LoVo (cell line): ENCODE data around the gene DOCK9.
"Not testable (repeated sequence)": the region's sequence is repeated elsewhere in the genome, so short reads cannot be mapped to it uniquely, and the experiment has no call there.

Experiments
- DNase-seq: peaks from one replicate; pipeline ENCODE4 v3.0.0-alpha.2; 2016; ENCODE audit warnings: low spot score

Gene DOCK9

DNA sequence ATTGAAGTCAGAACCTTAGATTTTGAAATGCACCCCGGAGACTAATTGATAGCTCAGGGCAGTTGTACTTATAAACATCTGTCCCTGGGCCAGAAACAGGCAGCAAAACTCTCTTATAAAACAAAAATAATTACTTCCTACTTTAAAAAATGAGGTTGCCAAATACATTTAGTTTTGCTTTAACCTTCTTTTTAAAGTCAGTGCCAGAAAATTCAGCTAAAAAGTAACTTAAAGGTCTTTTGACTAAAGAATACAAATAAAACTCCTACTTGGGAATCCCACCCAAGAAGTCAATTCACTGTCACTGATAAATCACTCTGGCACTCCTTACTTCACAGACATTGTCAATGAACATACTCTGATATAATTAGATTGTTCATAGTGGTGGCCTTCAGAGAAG is 60.7 kb downstream of the DOCK9 start:
- DNase-seq: no peak

DNA sequence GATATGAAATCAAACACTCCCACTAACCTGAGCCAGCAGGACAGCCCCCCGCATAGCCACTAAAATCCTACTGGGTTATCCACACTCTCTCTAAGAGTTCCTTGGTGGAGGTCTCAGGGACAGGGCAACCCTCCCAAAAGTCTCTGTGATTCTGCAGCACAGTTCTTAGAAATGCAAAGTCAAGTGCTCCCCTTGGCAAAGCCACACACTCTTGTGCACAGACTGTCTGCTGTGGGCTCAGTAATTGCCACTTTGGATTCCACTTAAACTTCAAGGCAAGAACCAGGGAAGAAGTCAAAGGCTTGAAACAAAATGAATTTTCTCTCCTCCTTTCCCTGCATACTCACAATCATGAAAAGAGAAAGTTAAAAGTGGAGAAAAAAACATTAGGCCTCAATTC is 61.5 kb downstream of the DOCK9 start:
- no peak for DNase-seq

DNA sequence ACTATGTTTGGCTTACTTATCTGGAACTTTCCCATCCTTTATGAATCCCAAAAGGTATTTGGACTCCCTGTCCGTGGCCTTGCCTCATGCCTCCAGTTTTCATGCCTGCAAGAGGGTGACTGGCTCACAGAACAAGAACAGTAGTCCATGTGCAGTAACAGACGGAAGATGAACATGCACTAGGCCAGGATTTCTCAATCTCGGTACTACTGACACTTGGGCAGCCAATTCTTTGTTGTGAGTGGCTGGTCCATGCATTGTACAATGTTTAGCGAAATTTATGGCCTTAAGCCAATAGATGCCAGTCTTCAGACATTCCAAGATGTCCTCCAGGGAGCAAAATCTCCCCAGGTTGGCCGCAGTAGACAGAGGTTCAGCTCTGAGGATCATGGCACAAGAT is 61.9 kb downstream of the DOCK9 start:
- DNase-seq: no peak

DNA sequence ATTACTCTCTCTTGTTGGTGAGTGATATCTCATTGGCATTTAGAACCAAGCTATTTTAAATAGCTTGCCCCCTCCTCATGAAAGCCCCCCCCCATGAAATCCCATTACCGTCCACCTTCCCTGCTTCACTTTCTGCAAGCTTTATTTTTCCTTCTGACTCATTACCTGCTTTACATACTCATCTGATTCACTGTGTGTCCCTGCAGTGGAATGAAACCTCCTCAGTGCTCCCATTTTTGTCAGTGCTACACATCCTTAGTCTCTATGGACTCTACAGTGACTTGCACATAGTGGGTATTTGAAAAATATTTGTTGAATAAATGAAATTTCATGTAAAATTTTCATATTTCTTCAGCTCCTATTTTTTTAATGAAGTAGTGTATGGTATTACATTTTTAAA is 62.3 kb downstream of the DOCK9 start:
- DNase-seq: no peak

DNA sequence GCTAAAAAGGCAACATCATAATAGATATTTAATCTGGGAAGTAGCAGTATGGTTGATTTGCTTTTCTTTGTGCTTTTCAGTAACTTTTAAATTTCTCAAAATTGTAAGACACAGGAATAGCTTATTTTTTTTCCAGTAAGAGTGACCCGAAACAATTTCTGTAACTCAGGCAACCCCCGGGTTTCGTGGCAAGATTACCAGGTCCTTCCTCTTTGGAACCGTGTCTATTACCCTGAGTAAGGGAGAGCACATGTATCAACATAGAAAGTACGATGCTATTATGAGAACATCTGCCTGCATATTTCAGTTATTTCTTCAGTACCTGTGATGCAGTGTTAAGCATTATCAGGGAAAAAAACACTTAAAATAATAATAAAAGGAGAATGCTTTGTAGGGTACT is 64.1 kb downstream of the DOCK9 start:
- no peak for DNase-seq

DNA sequence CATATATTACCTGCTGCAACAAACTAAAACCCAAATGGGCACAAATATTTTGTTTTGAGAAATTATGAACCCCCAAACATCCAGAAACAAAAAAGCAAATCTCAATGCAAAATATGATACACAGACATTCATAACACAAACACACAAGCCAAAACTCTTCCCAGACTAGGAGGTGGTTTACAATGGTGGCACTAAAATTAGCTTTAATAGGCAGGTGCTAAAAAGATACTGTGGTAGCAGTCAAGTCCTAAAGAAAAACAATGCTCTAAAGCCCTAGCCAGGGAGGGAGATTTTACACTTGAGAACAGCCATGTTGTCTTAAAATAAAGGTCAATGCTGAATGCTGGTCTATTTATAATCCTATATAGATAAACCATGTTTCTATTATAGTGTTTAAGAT is 65.0 kb downstream of the DOCK9 start:
- DNase-seq: no peak

DNA sequence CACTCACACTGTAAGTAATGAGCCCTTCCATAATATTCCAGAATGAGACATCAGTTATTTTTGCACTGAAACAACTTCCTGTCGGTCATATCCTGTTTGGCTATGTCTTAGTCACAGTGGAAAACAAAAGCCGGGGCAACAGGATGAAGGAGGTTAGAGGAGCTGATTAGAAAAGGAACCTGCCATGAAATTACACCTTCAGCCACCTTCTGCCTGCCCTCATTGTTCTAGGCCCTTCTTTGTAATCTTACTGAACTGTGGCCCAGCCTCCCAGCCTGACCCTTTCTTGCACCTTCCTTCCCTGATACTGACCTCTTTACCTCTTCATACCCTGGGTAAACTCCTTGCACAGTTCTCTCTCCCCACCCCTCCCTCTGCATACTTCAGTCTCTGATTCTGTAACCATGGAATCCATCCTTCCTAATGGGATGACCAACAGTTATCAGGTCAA is 67.3 kb downstream of the DOCK9 start:
- no peak for DNase-seq

DNA sequence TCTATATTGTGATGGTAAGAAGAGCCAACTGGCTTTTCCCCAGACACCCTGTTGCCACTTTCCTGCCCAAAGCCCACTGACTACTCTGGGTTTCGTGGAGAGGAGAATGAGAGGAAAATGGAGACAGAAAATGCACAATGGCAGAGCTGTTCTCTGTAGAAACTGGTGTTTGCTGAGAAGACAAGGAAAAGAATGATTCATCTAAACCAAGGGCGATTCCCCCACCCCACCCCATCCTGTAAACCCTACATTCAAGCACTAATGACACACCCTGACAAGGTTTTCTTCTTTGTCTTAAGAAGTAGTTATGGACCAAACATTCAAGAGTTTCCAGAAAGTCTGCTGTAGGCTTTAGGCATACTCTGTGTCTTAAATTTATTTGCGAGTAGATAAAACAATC is 68.8 kb downstream of the DOCK9 start:
- no peak for DNase-seq

DNA sequence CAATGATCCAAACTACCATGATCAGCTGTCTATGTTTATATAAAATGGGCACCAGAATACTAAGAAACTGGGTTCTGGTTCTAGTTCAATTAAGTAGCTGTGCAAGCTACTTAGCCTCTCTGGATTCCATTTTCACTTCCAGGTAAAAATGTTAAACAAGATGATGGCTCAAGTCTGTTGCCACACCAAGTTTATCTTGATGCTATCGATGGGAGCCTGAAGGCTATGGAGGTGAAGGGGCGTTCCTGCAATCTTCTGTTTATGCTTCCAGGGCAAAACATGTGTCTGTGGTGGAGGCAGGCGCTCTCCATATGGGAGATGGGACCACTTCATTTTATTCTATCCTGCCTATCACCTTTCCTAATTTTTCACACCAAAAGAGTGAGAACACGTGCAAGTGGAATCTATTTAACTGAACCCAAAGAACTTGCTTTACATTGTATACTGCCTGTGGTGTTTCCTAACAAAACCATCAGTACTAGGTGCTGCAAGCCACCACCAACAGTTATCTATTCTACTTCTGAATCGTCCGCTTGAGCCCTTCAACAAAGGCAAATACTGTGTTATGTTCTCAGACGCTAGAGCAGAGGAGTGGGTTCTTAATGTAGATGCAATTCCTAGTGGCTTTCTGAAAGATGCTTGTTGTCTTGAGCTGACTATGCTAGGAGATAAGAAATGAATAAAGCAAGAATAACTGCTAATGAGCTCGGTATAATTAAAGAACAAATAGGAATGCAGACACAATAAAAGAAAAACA is 70.9 kb downstream of the DOCK9 start:
- DNase-seq: no peak

DNA sequence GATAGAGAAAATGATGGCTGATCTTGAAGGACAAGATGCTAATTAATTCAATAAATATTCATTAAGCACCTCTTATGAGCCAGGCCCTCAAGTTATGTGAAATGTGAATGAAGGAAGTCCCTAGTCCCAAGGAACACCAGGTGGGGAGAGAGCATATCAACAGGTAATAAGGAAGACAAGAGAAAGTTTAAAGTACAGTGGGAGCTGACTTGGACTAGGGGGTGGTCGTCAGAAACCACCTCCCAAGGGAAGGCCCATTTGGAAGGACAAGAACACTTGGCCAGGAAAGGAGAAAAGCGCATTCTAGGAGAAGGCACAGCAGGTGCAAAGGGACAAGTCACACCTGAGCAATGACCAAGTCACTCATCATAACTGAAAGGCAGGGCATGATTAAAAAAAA is 72.7 kb downstream of the DOCK9 start:
- DNase-seq: no peak

DNA sequence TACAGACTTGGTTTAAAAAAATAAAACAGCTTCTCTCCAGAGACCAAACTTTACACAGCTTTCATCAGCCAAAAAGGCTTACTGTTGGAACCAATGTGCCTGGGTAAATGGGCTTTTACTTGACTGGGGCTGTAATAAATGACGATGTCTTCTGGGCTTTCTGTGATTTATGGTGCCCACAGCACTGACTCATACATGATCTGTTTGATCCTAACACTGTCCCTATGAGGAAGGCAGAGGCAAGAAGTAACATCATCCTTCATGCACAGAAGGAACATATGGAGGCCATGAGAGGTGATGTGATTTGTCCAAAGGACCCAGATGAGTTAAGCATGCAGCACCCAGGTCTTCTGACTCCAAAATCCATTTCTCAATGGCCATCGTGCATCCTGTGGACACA is 77.4 kb downstream of the DOCK9 start:
- DNase-seq: no peak

DNA sequence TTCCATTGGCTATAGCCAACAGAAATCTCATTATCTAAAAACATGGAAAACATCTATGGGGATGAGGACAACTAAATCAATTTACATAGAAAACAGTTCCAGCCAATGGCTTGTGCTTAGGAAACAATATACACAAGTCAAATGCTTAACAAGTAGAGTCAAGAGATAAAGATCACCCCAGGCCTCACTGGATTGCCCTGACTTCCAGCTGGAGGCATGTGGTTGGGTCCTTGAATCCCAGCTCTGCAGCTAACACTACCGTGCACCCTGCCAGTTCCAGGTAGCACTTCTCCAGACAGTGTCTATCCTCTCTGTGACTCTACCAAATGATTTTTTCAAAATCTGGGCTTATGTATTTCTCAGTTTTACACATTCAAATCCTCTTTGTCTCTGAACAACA is 80.2 kb downstream of the DOCK9 start:
- no peak for DNase-seq

DNA sequence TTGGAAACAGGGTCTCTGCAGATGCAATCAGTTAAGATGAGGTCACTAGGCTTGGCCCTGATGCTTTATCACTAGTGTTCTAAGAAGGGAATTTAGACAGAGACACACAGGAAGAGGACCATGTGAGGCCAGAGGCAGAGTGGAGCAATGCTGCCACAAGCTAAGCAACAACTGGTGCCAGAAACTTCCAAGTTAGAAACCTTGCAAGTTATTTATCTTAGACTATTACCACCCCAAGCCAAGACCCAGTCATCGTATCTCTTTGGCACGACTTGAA is 81.1 kb downstream of the DOCK9 start:
- DNase-seq: no peak

DNA sequence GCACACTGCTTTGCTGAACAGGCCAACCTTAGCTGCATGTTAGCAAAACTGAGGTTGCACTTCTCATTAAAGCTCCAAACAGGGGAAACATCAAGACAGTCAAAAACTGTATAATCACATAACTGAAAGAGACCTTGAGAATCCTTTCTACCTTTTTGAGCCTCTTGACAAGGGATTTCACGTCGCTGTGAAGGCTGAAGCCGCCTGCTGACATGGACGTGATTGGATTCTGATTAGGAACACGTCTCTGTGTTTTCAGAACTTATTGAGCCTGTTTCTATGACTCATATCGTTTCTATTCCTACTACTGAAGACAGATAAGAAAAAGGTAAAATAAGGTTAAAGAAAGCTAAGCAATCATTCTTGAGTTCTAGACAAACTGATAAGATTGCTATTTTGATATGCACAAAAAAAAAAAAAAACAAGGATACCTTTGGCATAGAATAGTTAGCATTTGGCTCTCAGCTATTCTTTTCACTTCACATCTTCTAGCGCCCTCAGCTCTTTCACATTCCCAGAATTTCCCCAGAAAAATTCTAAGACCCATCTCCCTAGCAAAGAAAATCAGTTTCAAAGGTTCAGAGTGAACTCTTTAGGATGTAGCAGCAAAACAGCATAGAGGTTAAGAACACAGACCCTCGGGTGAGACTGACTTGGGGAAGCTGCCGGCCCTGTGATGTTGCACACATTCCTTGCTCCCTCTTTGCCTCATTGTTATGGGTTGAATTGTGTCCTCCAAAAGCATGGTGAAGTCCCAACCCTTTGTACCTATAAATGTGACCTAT is 81.6 kb downstream of the DOCK9 start:
- DNase-seq: no peak

DNA sequence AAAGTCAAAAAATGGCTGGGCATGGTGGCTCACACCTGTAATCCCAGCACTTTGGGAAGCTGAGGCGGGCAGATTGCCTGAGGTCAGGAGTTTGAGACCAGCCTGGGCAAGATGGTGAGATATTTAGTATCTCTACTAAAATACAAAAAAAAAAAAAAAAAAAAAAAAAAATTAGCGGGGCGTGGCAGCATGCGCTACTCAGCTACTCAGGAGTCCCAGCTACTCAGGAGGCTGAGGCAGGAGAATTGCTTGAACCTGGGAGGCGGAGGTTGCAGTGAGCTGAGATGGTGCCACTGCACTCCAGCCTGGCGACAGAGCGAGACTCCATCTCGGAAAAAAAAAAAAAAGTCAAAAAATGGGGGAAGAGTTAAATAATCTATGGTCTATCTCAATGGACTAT is 83.0 kb downstream of the DOCK9 start:
- not testable (repeated sequence) for DNase-seq

DNA sequence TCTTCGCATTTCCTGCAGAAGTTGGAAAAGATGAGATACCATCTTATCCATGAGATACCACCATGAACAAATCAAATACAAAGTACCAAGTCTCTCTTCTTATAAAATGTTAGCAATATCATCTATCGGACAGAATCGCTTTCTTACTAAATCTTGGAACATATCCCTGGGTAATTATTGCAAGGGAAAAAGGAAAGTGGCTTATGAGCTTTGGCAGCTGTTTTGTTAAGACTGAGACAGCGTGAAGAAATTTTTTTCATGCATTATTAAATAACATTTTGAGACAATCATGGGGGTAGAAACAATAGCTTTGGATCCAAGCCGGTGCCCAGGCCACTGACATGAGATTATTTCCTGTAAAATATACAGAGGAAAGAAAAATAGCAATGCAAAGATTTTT is 84.5 kb downstream of the DOCK9 start:
- no peak for DNase-seq

DNA sequence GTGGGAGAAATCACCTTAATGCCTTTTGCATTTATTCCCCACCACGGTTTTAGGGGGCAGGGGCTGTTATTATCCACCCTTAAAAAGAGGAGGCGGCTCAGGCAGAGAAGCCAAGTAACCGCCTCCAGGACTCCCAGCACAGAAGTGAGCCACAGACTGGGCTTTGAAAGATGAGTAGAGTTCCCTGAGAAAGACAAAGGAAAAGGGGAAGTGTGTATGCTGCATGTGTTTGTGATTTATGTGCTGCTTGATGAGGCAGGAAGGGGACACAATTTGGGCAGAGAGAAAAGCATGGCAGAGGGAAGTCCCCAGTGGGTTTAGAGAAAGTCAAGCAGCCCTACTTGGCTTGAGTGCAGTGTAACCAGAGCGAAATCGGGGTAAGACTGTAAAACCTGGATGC is 85.0 kb downstream of the DOCK9 start:
- no peak for DNase-seq

DNA sequence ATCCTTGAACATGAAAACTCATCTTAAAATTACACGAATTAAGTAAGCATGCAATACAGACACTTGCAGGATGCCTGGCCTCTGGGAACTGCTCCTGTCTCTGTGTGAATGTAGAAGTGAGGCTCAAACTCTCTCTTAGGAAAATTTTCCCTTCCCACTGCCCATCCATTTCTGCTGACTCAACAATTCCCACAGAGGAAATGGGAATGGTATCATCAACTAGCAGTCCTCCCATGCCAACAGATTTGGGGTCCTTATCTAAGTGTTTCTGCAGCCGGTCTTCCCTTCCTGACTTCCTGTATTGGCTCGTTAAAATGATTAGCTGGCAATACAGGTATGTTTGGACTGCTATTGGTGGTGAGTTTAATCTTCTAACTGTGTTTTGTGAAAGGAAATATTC is 85.8 kb downstream of the DOCK9 start:
- no peak for DNase-seq

DNA sequence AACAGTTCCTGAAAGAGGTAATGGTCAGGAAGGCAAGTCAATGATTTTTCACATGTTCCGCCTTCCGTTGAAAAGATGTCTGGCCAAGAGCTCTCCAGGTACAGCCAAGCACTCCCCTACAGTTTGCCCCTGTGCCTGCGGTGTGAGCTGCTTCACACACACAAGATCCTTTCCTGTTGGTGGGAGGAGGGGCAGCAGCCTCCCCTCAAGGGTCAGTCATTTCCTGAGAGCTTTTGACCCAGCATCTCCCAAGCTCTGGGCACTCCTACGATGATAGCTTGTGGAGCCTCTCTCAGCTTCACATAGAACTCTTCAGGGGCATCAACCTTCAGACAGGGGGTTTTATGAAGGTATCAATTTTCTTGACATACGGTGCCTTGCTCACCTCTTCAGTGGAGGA is 86.9 kb downstream of the DOCK9 start:
- DNase-seq: no peak

DNA sequence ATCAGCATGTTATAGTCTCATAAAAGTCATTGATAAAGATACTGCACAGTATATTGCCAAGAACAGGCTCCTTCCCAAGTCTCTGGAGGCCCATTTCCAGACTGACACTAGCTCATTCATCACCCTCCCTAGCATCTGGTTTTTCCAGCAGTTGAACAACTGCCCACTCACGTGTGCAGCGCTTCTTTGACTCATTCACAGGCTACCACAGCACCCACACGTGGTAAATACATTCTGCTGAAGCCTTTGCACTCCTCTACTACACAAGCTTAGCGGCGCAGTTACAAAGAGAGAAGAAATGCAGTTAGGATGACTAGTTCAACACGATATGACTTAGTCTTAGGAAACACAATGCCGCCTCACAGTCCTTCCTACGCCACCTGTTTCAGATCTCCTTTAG is 87.7 kb downstream of the DOCK9 start:
- no peak for DNase-seq

DNA sequence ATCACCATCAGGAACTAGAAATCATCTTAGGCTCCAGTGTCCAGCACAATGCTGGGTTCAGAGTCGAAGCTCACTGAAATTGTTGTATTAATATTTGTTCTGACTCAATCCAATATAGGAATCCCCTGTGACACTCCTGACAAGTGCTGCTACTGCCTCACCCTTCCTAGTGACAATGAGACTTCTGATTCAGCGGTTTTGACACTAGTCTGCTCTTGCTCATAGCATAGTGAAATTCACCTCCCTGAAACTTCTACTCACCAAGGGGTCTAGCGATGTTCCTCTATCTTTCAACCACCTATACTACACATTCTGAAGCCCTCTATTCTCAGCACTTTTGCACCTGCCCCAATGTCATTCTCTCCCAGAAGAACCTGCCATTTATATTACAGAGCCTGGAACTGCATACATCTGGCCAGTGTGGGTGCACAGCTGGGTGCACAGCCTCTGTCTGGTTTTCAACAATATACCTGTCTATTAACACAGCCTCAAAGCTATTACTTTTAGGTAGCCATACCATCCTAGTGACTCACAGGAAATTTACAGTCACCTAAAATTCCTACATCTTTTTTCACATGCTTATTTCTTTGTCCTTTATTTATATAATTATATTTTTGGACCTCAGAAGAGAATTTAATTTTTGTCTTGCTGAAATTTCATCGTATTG is 88.3 kb downstream of the DOCK9 start:
- DNase-seq: no peak

DNA sequence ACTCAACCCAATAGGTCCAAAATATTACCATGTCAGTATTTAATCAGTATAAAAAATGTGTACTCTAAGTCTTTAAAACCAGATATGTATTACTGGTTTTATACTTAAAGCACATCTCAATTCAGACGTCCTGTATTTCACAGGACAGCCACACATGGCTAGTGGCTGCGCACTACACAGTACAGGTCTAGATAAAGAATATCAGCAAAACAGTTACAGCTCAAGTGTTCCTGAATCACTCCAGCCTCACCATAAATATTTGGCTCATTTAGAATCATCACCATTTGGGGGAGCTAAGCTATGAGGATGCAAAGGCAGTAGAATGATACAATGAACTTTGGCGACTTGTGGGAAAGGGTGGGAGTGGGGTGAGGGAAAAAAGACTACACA is 89.0 kb downstream of the DOCK9 start:
- no peak for DNase-seq

DNA sequence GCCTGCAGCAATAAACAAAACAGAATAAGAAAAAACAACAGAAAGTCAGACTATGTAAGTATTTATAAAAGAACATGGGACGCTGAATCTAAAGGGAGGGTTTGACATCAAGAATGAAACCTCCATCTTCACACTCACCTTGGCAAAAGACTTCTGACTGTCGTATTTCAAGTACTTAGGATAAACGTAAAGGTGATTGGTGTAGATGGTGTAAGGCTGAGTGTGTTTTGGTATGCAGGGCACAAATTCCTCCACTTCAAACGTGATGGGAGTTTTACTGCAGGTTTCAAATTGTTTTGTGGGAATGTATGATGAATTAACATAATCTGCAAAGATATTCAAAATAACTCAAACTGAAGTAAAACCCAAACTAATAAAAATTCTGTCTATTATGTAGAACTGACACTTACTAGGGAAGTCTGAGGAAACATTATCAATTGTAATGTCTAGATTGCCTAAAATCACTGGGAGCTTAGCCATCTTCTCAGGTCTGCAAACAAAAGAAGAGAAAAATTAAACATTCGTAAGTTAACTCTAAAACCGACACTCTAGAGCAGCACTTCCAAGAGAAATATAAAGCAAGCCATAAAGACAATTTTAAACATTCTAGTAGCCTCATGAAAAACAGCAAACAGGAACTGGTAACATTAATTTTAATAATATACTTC is 89.5 kb downstream of the DOCK9 start:
- DNase-seq: no peak
